ENCODE data around the gene C14orf119.

GRCh38 chr14:23103581-23103980, 8.3 kb downstream of the C14orf119 start:
- TF ChIP-seq POLR2AphosphoS5 (IDR thresholded peaks at IDR 0.05; ENCODE audit: low read depth, low read length) (no peak), POLR2A (IDR thresholded peaks at IDR 0.05; ENCODE audit: low read depth, low read length) (no peak), TAF1 (IDR thresholded peaks at IDR 0.05; ENCODE audit: borderline replicate concordance, low read depth, low read length) (no peak)
